Ishikawa (cell line): ENCODE measurements around the gene PYM1.

Experiments
- CEBPB ChIP-seq: IDR thresholded peaks from 2 replicates; pipeline ENCODE4 v1.6.1; 2012
- CREB1 ChIP-seq: IDR thresholded peaks from 2 replicates; pipeline ENCODE4 v1.6.1; 2012; ENCODE audit warnings: low read depth
- EGR1 ChIP-seq: IDR thresholded peaks from 2 replicates; pipeline ENCODE4 v1.6.1; 2012
- EP300 ChIP-seq: IDR thresholded peaks from 2 replicates; pipeline ENCODE4 v1.6.1; 2012; ENCODE audit warnings: borderline replicate concordance
- FOXM1 ChIP-seq: IDR thresholded peaks from 2 replicates; pipeline ENCODE4 v1.6.1; 2012; ENCODE audit warnings: low read depth, borderline replicate concordance
- MAX ChIP-seq: IDR thresholded peaks from 2 replicates; pipeline ENCODE4 v1.6.1; 2012
- NFIC ChIP-seq: IDR thresholded peaks from 2 replicates; pipeline ENCODE4 v1.6.1; 2012
- RAD21 ChIP-seq: IDR thresholded peaks from 2 replicates; pipeline ENCODE4 v1.6.1; 2012; ENCODE audit warnings: low read depth
- TAF1 ChIP-seq: IDR thresholded peaks from 2 replicates; pipeline ENCODE4 v1.6.1; 2012; ENCODE audit warnings: low read depth, mild to moderate bottlenecking
- TCF12 ChIP-seq: IDR thresholded peaks from 2 replicates; pipeline ENCODE4 v1.6.1; 2012; ENCODE audit warnings: low read depth
- TEAD4 ChIP-seq: IDR thresholded peaks from 2 replicates; pipeline ENCODE4 v1.6.1; 2012
- YY1 ChIP-seq: IDR thresholded peaks from 2 replicates; pipeline ENCODE4 v1.6.1; 2012; ENCODE audit warnings: low read depth
- ZBTB7A ChIP-seq: IDR thresholded peaks from 2 replicates; pipeline ENCODE4 v1.6.1; 2012; ENCODE audit warnings: low read depth
- TF ChIP-seq, protein P1 (sequence below): IDR thresholded peaks from 2 replicates; pipeline ENCODE4 v1.6.1; 2012; ENCODE audit warnings: low read depth, mild to moderate bottlenecking
- TF ChIP-seq, protein P2 (sequence below): IDR thresholded peaks from 2 replicates; pipeline ENCODE4 v1.6.1; 2012

PYM1 gene

DNA sequence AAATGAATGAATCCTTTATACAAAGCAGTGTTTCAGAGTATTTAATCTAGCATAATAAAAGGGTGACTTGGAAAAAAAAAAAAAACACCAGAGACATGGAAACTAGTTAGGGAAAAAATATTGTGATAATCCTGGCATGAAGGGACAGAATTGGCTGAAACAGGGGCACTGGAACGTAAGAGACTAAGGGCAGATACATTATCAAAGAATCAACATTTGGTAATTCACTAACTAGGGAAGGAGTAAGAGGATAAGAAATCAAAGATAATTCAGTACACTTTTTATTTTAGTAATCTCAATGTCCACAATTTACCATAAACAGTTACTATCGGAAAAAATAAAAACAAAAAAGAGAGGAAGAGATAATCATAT is 18.2 kb downstream of the PYM1 start:
- TF ChIP-seq CREB1 (no peak), TCF12 (no peak), CEBPB (no peak), FOXM1 (no peak), EP300 (no peak), EGR1 (no peak), YY1 (no peak), TAF1 (no peak), ZBTB7A (no peak), RAD21 (no peak)
- TF ChIP-seq, protein P1, sequence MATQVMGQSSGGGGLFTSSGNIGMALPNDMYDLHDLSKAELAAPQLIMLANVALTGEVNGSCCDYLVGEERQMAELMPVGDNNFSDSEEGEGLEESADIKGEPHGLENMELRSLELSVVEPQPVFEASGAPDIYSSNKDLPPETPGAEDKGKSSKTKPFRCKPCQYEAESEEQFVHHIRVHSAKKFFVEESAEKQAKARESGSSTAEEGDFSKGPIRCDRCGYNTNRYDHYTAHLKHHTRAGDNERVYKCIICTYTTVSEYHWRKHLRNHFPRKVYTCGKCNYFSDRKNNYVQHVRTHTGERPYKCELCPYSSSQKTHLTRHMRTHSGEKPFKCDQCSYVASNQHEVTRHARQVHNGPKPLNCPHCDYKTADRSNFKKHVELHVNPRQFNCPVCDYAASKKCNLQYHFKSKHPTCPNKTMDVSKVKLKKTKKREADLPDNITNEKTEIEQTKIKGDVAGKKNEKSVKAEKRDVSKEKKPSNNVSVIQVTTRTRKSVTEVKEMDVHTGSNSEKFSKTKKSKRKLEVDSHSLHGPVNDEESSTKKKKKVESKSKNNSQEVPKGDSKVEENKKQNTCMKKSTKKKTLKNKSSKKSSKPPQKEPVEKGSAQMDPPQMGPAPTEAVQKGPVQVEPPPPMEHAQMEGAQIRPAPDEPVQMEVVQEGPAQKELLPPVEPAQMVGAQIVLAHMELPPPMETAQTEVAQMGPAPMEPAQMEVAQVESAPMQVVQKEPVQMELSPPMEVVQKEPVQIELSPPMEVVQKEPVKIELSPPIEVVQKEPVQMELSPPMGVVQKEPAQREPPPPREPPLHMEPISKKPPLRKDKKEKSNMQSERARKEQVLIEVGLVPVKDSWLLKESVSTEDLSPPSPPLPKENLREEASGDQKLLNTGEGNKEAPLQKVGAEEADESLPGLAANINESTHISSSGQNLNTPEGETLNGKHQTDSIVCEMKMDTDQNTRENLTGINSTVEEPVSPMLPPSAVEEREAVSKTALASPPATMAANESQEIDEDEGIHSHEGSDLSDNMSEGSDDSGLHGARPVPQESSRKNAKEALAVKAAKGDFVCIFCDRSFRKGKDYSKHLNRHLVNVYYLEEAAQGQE, result no peak
- TF ChIP-seq, protein P2, sequence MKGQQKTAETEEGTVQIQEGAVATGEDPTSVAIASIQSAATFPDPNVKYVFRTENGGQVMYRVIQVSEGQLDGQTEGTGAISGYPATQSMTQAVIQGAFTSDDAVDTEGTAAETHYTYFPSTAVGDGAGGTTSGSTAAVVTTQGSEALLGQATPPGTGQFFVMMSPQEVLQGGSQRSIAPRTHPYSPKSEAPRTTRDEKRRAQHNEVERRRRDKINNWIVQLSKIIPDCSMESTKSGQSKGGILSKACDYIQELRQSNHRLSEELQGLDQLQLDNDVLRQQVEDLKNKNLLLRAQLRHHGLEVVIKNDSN, result no peak

GRCh38 chr12:55908726-55909512 is 18.8 kb downstream of the PYM1 start:
- TF ChIP-seq RAD21 (no peak), NFIC (no peak), FOXM1 (no peak), MAX (no peak), TCF12 (no peak), CEBPB (no peak), EGR1 (no peak), CREB1 (no peak), TAF1 (no peak), ZBTB7A (no peak), TEAD4 (no peak), EP300 (no peak), YY1 (no peak)
- TF ChIP-seq, protein P1, result no peak
- TF ChIP-seq, protein P2, result no peak

GRCh38 chr12:55906056-55906455 is 21.6 kb downstream of the PYM1 start:
- TF ChIP-seq EP300, result no peak
- TF ChIP-seq CEBPB, result no peak
- no peak for TF ChIP-seq TAF1
- no peak for TF ChIP-seq FOXM1
- TF ChIP-seq, protein P1, result no peak
- no peak for TF ChIP-seq NFIC
- no peak for TF ChIP-seq TEAD4
- TF ChIP-seq EGR1, result no peak

- TF ChIP-seq EGR1 (no peak), TCF12 (no peak), RAD21 (no peak), EP300 (no peak), ZBTB7A (no peak), YY1 (no peak), TAF1 (no peak), TEAD4 (no peak), MAX (no peak), CREB1 (no peak), CEBPB (no peak), NFIC (no peak), FOXM1 (no peak)
- TF ChIP-seq, protein P2, result no peak
- TF ChIP-seq, protein P1, result no peak
Measured at GRCh38 chr12:55901881-55902490, 25.7 kb downstream of the PYM1 start.
